HG02970 (cell line): ENCODE results near the gene LOXHD1.

Experiments used
- ATAC-seq: cut with Tn5 transposase; IDR thresholded peaks from one replicate; pipeline ENCODE4 v1.9.1; 2021; ENCODE audit warnings: mild to moderate bottlenecking, moderate library complexity, moderate number of reproducible peaks; ENCODE audit not compliant: unreplicated experiment, low FRiP score

LOXHD1 gene

GRCh38 chr18:46581648-46582047 lies 75.4 kb downstream of the LOXHD1 start:
- no peak for ATAC-seq

GRCh38 chr18:46578987-46579386 lies 78.0 kb downstream of the LOXHD1 start:
- ATAC-seq = no peak

DNA sequence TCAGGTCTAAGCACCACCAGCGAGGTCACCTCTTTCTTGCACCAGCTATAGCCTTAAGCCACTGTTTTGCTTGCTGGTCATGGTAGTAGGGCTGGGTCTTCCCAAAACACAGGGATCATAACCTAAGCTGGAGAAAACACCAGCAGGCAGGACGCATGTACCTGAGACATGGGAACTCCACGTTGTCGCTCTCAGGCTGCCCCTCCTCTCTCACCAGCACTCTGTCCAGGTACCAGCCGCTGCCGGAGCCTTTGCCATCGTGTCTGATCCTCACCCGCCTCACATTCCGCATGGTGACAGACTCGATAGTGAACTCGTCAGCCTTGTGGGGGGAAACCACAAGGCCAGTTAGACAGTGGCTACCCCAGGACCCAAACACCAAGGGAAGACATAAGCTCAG lies 79.5 kb downstream of the LOXHD1 start:
- ATAC-seq = no peak

- ATAC-seq = no peak
These were observed 81.2 kb downstream of the LOXHD1 start for GRCh38 chr18:46575851-46576250.

- no peak for ATAC-seq
These were observed 82.3 kb downstream of the LOXHD1 start for GRCh38 chr18:46574743-46575115.

GRCh38 chr18:46574000-46574742 lies 82.8 kb downstream of the LOXHD1 start:
- no peak for ATAC-seq

DNA sequence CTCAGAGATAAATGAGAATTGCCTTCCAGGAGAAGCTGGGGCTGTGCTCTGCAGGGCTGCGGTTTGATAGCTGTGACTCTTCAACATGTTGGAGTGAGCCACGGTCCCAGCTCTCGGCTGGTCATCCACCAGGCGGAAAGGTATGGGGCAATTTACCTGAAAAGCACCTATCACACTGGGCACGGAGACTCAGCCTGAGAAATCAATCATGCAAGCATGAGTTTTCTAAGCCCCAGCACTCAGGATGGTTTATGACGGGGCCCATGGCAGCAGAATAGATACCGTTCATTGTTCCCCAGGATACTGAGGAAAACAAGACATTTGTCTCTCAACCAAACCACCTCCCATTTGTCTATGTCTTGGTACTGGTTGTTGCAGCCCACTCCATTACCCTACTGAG lies 83.9 kb downstream of the LOXHD1 start:
- no peak for ATAC-seq

DNA sequence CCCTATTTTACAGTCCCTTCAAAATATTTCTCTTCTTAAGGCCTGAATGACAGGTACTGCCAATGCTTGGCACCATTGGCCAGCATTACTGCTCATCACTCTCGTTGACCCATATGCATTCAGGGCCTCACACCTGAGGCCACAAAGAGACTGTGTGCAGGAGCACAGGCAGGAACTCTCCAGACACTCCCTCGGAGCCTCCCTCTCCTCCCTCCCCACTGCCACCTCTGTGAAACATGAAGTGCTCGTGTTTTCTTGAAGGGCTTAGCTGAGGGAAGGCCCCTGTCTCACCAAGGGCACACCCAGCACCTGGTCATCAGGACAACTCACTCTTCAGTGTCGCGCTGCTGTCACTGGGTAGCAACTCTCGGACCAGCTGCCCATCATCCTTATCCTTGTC lies 85.3 kb downstream of the LOXHD1 start:
- no peak for ATAC-seq

DNA sequence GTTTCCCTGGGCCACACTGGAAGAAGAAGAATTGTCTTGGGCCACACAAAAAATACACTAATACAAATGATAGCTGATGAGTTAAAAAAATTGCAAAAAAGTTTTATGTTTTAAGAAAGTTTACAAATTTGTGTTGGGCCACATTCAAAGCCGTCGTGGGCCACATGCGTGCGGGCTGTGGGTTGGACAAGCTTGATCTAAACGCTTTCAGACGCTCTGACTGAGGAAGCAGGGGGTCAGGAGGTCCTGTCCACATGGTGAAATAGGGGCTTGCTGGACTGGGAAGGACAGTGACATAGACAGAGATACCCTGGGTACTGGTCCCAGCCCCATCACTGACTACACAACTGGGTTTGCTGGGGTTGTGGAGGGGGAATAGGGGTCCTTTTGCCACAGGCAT lies 86.4 kb downstream of the LOXHD1 start:
- no peak for ATAC-seq

DNA sequence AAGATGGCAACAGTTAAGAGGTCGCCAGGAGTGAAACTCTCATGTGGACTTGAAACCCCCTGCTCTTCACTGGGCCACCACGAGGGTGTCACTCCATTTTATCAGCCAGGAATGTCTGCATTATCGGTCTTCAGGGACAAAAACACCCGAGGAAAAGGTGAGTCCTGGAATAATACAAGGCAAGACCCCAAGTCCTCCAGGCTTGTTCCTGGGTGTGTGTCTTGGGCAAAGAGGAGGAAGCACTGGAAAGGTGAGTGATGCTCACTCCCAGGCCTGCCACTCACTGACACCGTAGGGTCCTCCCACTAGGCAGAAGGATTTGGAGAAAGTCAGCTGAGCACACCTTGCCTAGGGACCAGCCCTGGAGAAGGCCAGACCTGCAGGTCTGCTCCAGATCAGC lies 86.9 kb downstream of the LOXHD1 start:
- ATAC-seq = no peak

- ATAC-seq = no peak
These were observed 87.8 kb downstream of the LOXHD1 start for GRCh38 chr18:46569211-46569610.

DNA sequence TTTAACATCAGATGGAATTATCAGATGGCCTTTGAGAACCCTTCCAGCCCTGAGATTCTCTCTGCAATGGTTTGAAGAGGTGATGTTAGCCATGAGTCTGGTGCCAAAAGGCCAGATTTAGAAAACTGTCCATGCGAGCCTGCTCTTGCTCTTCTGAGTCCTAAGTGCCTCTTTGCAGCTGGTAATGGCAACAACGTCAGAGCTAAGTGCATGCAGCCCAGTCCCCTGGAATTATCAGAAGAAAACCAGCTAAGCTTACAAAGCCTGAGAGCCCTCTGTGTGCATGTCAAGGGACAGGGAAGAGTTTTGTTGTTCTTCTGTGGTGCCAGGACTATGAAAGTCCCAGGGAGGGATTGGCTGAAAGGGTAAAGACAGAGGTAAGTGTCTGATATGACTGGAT lies 89.8 kb downstream of the LOXHD1 start:
- no peak for ATAC-seq

- no peak for ATAC-seq
These were observed 90.9 kb downstream of the LOXHD1 start for GRCh38 chr18:46566111-46566510.

- no peak for ATAC-seq
These were observed 91.8 kb downstream of the LOXHD1 start for GRCh38 chr18:46565256-46565655.

GRCh38 chr18:46563317-46563716 lies 93.7 kb downstream of the LOXHD1 start:
- no peak for ATAC-seq

- no peak for ATAC-seq
These were observed 94.3 kb downstream of the LOXHD1 start for GRCh38 chr18:46562674-46563192.

GRCh38 chr18:46560671-46561045 lies 96.4 kb downstream of the LOXHD1 start:
- ATAC-seq = no peak

- no peak for ATAC-seq
These were observed 96.9 kb downstream of the LOXHD1 start for GRCh38 chr18:46559946-46560670.

- no peak for ATAC-seq
These were observed 97.7 kb downstream of the LOXHD1 start for GRCh38 chr18:46559296-46559695.

- no peak for ATAC-seq
These were observed 100.3 kb downstream of the LOXHD1 start for GRCh38 chr18:46556590-46557206.

DNA sequence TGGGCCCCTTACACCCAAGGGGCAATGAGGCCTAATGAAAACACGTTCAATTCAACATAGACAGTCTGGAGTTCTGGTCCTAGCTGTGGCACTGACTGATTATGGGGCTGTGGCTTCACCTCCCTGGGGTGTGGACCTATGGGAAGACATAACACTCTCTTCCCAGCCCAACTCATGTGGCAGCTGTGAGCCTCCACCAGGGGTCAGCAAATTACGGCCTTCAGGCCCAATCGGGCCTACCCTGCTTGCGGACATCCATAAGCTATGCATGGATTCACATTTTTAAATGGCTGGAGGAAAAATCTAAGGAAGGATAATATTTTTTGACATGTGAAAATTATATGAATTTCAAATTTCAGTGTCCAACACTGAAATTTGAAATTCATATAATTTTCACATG lies 101.3 kb downstream of the LOXHD1 start:
- ATAC-seq = no peak

DNA sequence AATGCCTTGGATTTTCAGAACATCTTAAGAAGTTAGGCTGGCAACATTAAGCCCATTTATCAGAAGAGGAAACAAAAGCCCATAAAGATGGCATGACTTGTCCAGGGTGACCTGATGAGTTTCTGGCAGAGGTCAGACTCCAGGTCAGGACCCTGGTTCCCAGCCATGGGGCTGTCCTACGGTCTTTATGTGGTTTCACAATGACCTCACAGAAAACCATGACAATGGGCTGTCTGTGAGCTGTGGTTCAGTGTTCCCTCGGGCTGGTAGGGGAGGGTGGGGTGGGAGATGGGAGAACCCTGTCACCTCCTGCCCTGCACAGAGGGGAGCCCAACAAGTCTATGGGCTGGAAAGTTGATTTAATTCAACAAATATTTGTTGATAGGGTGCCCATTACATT lies 101.8 kb downstream of the LOXHD1 start:
- ATAC-seq = no peak
